Prostate gland (tissue), 2 donors: ENCODE results near the gene BCAP31.

Experiments used
- CTCF ChIP-seq, 4 experiments: fragments of 200-600 bp in 2 of 4; fragments of 450-650 bp in 2 of 4; sonication (generic) in 2 of 4; IDR thresholded peaks; 1 replicate in 3 of 4; 2 replicates in 1 of 4; pipeline ENCODE4 v1.5.1; 2016 to 2019; ENCODE audit warnings: antibody characterized with exemption in 4 of 4, mild to moderate bottlenecking in 2 of 4, moderate library complexity in 2 of 4
- POLR2A ChIP-seq: fragments of 450-650 bp; IDR thresholded peaks from one replicate; pipeline ENCODE4 v1.6.1; 2016; ENCODE audit warnings: antibody characterized with exemption, mild to moderate bottlenecking
- POLR2AphosphoS5 ChIP-seq: sonication (generic); formaldehyde crosslinking; IDR thresholded peaks from one replicate; pipeline ENCODE4 v1.6.1; 2017; ENCODE audit warnings: antibody characterized with exemption

GRCh38 chrX:153725039-153725831, 1.0 kb upstream of the BCAP31 start:
- TF ChIP-seq CTCF (IDR thresholded peaks at IDR 0.05), result no peak
- no peak for TF ChIP-seq POLR2A
- TF ChIP-seq POLR2AphosphoS5, result no peak
